ENCODE measurements around the gene DAGLB.
A peak's percentile ranks its signal among the peaks of the same experiment; 100 is the strongest.
"Not testable (repeated sequence)": the region's sequence is repeated elsewhere in the genome, so short reads cannot be mapped to it uniquely, and the experiment has no call there.

DAGLB gene

GRCh38 chr7:6402041-6402440 is 45.7 kb downstream of the DAGLB start:
- Histone ChIP-seq H3K4me3 (ENCODE audit: low read length in 2 of 2) (no peak overlapping the region), H3K4me1 (ENCODE audit: control insufficient read depth in 2 of 2, insufficient read depth in 2 of 2, low read length in 2 of 2) (peaks cover 2 to 4% of the 10 kb centered on the region in 2 donors), H3K36me3 (ENCODE audit: control insufficient read depth in 2 of 2, insufficient read depth in 2 of 2, low read length in 2 of 2) (peaks cover 48 to 68% of the 10 kb centered on the region in 2 donors), H3K27me3 (ENCODE audit: control insufficient read depth in 2 of 2, insufficient read depth in 2 of 2, low read length in 2 of 2) (no peaks in the 10 kb centered on the region), H3K27ac (ENCODE audit: low read depth in 2 of 2, low read length in 2 of 2) (no peak overlapping the region), H3K9me3 (ENCODE audit: control insufficient read depth in 2 of 2, low read length in 2 of 2) (no peaks in the 10 kb centered on the region), H3K9ac (ENCODE audit: low read depth in 1 of 2, low read length in 2 of 2) (no peak overlapping the region)

GRCh38 chr7:6401536-6401935 is 46.2 kb downstream of the DAGLB start:
- Histone ChIP-seq H3K27me3 (ENCODE audit: control insufficient read depth in 2 of 2, insufficient read depth in 2 of 2, low read length in 2 of 2) (no peaks in the 10 kb centered on the region), H3K27ac (ENCODE audit: low read depth in 2 of 2, low read length in 2 of 2) (no peak overlapping the region), H3K4me3 (ENCODE audit: low read length in 2 of 2) (no peak overlapping the region), H3K9me3 (ENCODE audit: control insufficient read depth in 2 of 2, low read length in 2 of 2) (no peaks in the 10 kb centered on the region), H3K36me3 (ENCODE audit: control insufficient read depth in 2 of 2, insufficient read depth in 2 of 2, low read length in 2 of 2) (peaks cover 45 to 64% of the 10 kb centered on the region in 2 donors), H3K9ac (ENCODE audit: low read depth in 1 of 2, low read length in 2 of 2) (no peak overlapping the region), H3K4me1 (ENCODE audit: control insufficient read depth in 2 of 2, insufficient read depth in 2 of 2, low read length in 2 of 2) (peaks cover 2 to 4% of the 10 kb centered on the region in 2 donors)

- H3K36me3 ChIP-seq (ENCODE audit: control insufficient read depth in 2 of 2, insufficient read depth in 2 of 2, low read length in 2 of 2) = peaks cover 39 to 58% of the 10 kb centered on the region in 2 donors
- H3K9me3 ChIP-seq (ENCODE audit: control insufficient read depth in 2 of 2, low read length in 2 of 2); H3K27ac ChIP-seq (ENCODE audit: low read depth in 2 of 2, low read length in 2 of 2); H3K4me3 ChIP-seq (ENCODE audit: low read length in 2 of 2); H3K4me1 ChIP-seq (ENCODE audit: control insufficient read depth in 2 of 2, insufficient read depth in 2 of 2, low read length in 2 of 2); H3K27me3 ChIP-seq (ENCODE audit: control insufficient read depth in 2 of 2, insufficient read depth in 2 of 2, low read length in 2 of 2); H3K9ac ChIP-seq (ENCODE audit: low read depth in 1 of 2, low read length in 2 of 2): not testable (repeated sequence)
Measured at GRCh38 chr7:6400243-6401105, 47.3 kb downstream of the DAGLB start.

- Histone ChIP-seq H3K36me3 (ENCODE audit: control insufficient read depth in 2 of 2, insufficient read depth in 2 of 2, low read length in 2 of 2) (peaks cover 35 to 49% of the 10 kb centered on the region in 2 donors), H3K9ac (ENCODE audit: low read depth in 1 of 2, low read length in 2 of 2) (no peak overlapping the region), H3K4me3 (ENCODE audit: low read length in 2 of 2) (no peak overlapping the region)
Measured at GRCh38 chr7:6399351-6399750, 48.4 kb downstream of the DAGLB start.

GRCh38 chr7:6398943-6399342 is 48.8 kb downstream of the DAGLB start:
- H3K9ac ChIP-seq (ENCODE audit: low read depth in 1 of 2, low read length in 2 of 2) = no peak overlapping the region
- H3K4me3 ChIP-seq (ENCODE audit: low read length in 2 of 2) = no peak overlapping the region
- H3K36me3 ChIP-seq (ENCODE audit: control insufficient read depth in 2 of 2, insufficient read depth in 2 of 2, low read length in 2 of 2) = peaks cover 32 to 45% of the 10 kb centered on the region in 2 donors
- no peaks in the 10 kb centered on the region for H3K9me3 ChIP-seq (ENCODE audit: control insufficient read depth in 2 of 2, low read length in 2 of 2)
- H3K4me1 ChIP-seq (ENCODE audit: control insufficient read depth in 2 of 2, insufficient read depth in 2 of 2, low read length in 2 of 2) = peaks cover 11 to 18% of the 10 kb centered on the region in 2 donors
- H3K27ac ChIP-seq (ENCODE audit: low read depth in 2 of 2, low read length in 2 of 2) = no peak overlapping the region
- no peaks in the 10 kb centered on the region for H3K27me3 ChIP-seq (ENCODE audit: control insufficient read depth in 2 of 2, insufficient read depth in 2 of 2, low read length in 2 of 2)

More at GRCh38 chr7:6399351-6399750, 48.4 kb downstream of the DAGLB start:
- Histone ChIP-seq H3K27me3 (ENCODE audit: control insufficient read depth in 2 of 2, insufficient read depth in 2 of 2, low read length in 2 of 2) (no peaks in the 10 kb centered on the region), H3K27ac (ENCODE audit: low read depth in 2 of 2, low read length in 2 of 2) (no peak overlapping the region), H3K4me1 (ENCODE audit: control insufficient read depth in 2 of 2, insufficient read depth in 2 of 2, low read length in 2 of 2) (peaks cover 10 to 13% of the 10 kb centered on the region in 2 donors), H3K9me3 (ENCODE audit: control insufficient read depth in 2 of 2, low read length in 2 of 2) (no peaks in the 10 kb centered on the region)

- H3K9ac ChIP-seq (ENCODE audit: low read depth in 1 of 2, low read length in 2 of 2); H3K4me3 ChIP-seq (ENCODE audit: low read length in 2 of 2); H3K9me3 ChIP-seq (ENCODE audit: control insufficient read depth in 2 of 2, low read length in 2 of 2); H3K27ac ChIP-seq (ENCODE audit: low read depth in 2 of 2, low read length in 2 of 2); H3K27me3 ChIP-seq (ENCODE audit: control insufficient read depth in 2 of 2, insufficient read depth in 2 of 2, low read length in 2 of 2): not testable (repeated sequence)
- Histone ChIP-seq H3K36me3 (ENCODE audit: control insufficient read depth in 2 of 2, insufficient read depth in 2 of 2, low read length in 2 of 2) (peaks cover 28 to 35% of the 10 kb centered on the region in 2 donors), H3K4me1 (ENCODE audit: control insufficient read depth in 2 of 2, insufficient read depth in 2 of 2, low read length in 2 of 2) (peaks cover 16 to 26% of the 10 kb centered on the region in 2 donors)
Measured at GRCh38 chr7:6397759-6398495, 49.8 kb downstream of the DAGLB start.

- H3K4me1 ChIP-seq (ENCODE audit: control insufficient read depth in 2 of 2, insufficient read depth in 2 of 2, low read length in 2 of 2) = peaks cover 21 to 44% of the 10 kb centered on the region in 2 donors
- peaks cover 22 to 27% of the 10 kb centered on the region in 2 donors for H3K36me3 ChIP-seq (ENCODE audit: control insufficient read depth in 2 of 2, insufficient read depth in 2 of 2, low read length in 2 of 2)
- H3K27ac ChIP-seq (ENCODE audit: low read depth in 2 of 2, low read length in 2 of 2) = peak overlapping the region; percentile 18 to 32
- H3K27me3 ChIP-seq (ENCODE audit: control insufficient read depth in 2 of 2, insufficient read depth in 2 of 2, low read length in 2 of 2) = no peaks in the 10 kb centered on the region
- H3K9ac ChIP-seq (ENCODE audit: low read depth in 1 of 2, low read length in 2 of 2) = no peak overlapping the region
- H3K4me3 ChIP-seq (ENCODE audit: low read length in 2 of 2) = no peak overlapping the region
- H3K9me3 ChIP-seq (ENCODE audit: control insufficient read depth in 2 of 2, low read length in 2 of 2) = no peaks in the 10 kb centered on the region
Measured at GRCh38 chr7:6395898-6396595, 51.7 kb downstream of the DAGLB start.

GRCh38 chr7:6394114-6394513 is 53.6 kb downstream of the DAGLB start:
- Histone ChIP-seq H3K27ac (ENCODE audit: low read depth in 2 of 2, low read length in 2 of 2) (peak overlapping the region; percentile 94 to 97), H3K36me3 (ENCODE audit: control insufficient read depth in 2 of 2, insufficient read depth in 2 of 2, low read length in 2 of 2) (peaks cover 19 to 22% of the 10 kb centered on the region in 2 donors), H3K9ac (ENCODE audit: low read depth in 1 of 2, low read length in 2 of 2) (peak overlapping the region; percentile 36 to 67), H3K9me3 (ENCODE audit: control insufficient read depth in 2 of 2, low read length in 2 of 2) (no peaks in the 10 kb centered on the region), H3K4me3 (ENCODE audit: low read length in 2 of 2) (peak overlapping the region in 1 of 2 donors; percentile 53), H3K27me3 (ENCODE audit: control insufficient read depth in 2 of 2, insufficient read depth in 2 of 2, low read length in 2 of 2) (no peaks in the 10 kb centered on the region), H3K4me1 (ENCODE audit: control insufficient read depth in 2 of 2, insufficient read depth in 2 of 2, low read length in 2 of 2) (peaks cover 22 to 44% of the 10 kb centered on the region in 2 donors)

- Histone ChIP-seq H3K36me3 (ENCODE audit: control insufficient read depth in 2 of 2, insufficient read depth in 2 of 2, low read length in 2 of 2) (peaks cover 18 to 19% of the 10 kb centered on the region in 2 donors), H3K27ac (ENCODE audit: low read depth in 2 of 2, low read length in 2 of 2) (peak overlapping the region; percentile 94 to 97), H3K9me3 (ENCODE audit: control insufficient read depth in 2 of 2, low read length in 2 of 2) (no peaks in the 10 kb centered on the region), H3K9ac (ENCODE audit: low read depth in 1 of 2, low read length in 2 of 2) (peak overlapping the region; percentile 36 to 67), H3K27me3 (ENCODE audit: control insufficient read depth in 2 of 2, insufficient read depth in 2 of 2, low read length in 2 of 2) (no peaks in the 10 kb centered on the region), H3K4me1 (ENCODE audit: control insufficient read depth in 2 of 2, insufficient read depth in 2 of 2, low read length in 2 of 2) (peaks cover 19 to 41% of the 10 kb centered on the region in 2 donors), H3K4me3 (ENCODE audit: low read length in 2 of 2) (peak overlapping the region in 1 of 2 donors; percentile 53)
Measured at GRCh38 chr7:6393667-6394056, 54.1 kb downstream of the DAGLB start.
